AG09319 (cell line): ENCODE measurements around the gene ZSCAN30.
"Not testable (repeated sequence)": the region's sequence is repeated elsewhere in the genome, so short reads cannot be mapped to it uniquely, and the experiment has no call there.

ENCODE experiments used
- DNase-seq: peaks from one replicate; pipeline ENCODE4 v3.0.0-alpha.2; 2010; ENCODE audit warnings: low read depth; ENCODE audit errors: extremely low read depth
- CTCF ChIP-seq: IDR thresholded peaks from 2 replicates; pipeline ENCODE4 v1.5.1; 2011; ENCODE audit warnings: low read depth, mild to moderate bottlenecking, inconsistent platforms, low read length, moderate library complexity

Gene ZSCAN30

GRCh38 chr18:35236571-35237363, 53.3 kb downstream of the ZSCAN30 start:
- TF ChIP-seq CTCF: no peak
- DNase-seq: no peak

GRCh38 chr18:35231052-35231451, 59.0 kb downstream of the ZSCAN30 start:
- peak; percentile 90 for TF ChIP-seq CTCF
- peak; percentile 30 for DNase-seq

- no peak for DNase-seq
- TF ChIP-seq CTCF: no peak
Observed at GRCh38 chr18:35227254-35227653, 62.8 kb downstream of the ZSCAN30 start.

GRCh38 chr18:35223797-35224196, 66.2 kb downstream of the ZSCAN30 start:
- DNase-seq: no peak
- TF ChIP-seq CTCF: no peak

- no peak for DNase-seq
- TF ChIP-seq CTCF: no peak
Observed at GRCh38 chr18:35220424-35220823, 69.6 kb downstream of the ZSCAN30 start.

GRCh38 chr18:35219331-35219730, 70.7 kb downstream of the ZSCAN30 start:
- DNase-seq: not testable (repeated sequence)

GRCh38 chr18:35216611-35217010, 73.4 kb downstream of the ZSCAN30 start:
- not testable (repeated sequence) for DNase-seq

GRCh38 chr18:35215026-35215425, 75.0 kb downstream of the ZSCAN30 start:
- TF ChIP-seq CTCF: no peak
- DNase-seq: no peak

GRCh38 chr18:35205746-35206458, 84.1 kb downstream of the ZSCAN30 start:
- DNase-seq: not testable (repeated sequence)
